Measurements from ENCODE around the gene INA. TPM values are rescaled to one million over a fixed set of nuclear protein-coding genes. Genes with fewer than 3 reads are reported as not detected.

Gene INA
- total RNA-seq, 2 donors from 2014 or later, result 0.14 to 2.0 TPM

GRCh38 chr10:103265717-103266329, 11.1 kb upstream of the INA start:
- no peaks in the 10 kb centered on the region for H3K9me3 ChIP-seq
- H3K4me3 ChIP-seq, result no peak overlapping the region
- DNase-seq (ENCODE audit: low spot score), result peak; percentile 54
- WGBS, result 26% methylated on average over 11 of the region's 11 CpGs
- no peaks in the 10 kb centered on the region for H3K27me3 ChIP-seq (replicated peaks; ENCODE audit: insufficient read depth)
- H3K4me1 ChIP-seq (replicated peaks), result no peaks in the 10 kb centered on the region
- no peak overlapping the region for H3K27ac ChIP-seq
- TF ChIP-seq POLR2A (IDR thresholded peaks at IDR 0.05), result no peak
- TF ChIP-seq CTCF (IDR thresholded peaks at IDR 0.05), result no peak
- intact Hi-C loops (cut with DNase I), result no loop called here
- no peaks in the 10 kb centered on the region for H3K36me3 ChIP-seq

DNA sequence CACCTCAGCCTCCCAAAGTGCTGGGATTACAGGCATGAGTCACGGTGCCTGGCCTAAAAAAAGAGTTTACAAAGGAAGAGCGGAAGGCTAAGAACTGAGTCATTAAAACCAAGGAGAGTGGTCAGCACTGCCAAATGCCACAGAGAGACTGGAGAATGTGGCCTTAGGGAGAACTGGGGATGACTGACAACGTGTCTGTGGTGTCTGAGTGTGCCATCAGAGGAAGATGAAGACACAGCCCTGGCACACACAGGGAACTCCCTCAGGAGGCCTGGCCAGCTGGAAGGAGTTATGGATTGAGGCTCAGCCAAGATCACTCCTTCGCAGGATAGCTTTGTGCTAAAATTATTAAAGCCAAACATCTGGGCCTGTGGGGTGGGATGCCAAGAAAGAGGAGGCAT, 3.9 kb upstream of the INA start:
- TF ChIP-seq CTCF (IDR thresholded peaks at IDR 0.05), result no peak
- TF ChIP-seq POLR2AphosphoS5 (IDR thresholded peaks at IDR 0.05), result no peak
- no peak for TF ChIP-seq POLR2A (IDR thresholded peaks at IDR 0.05)
- intact Hi-C loops (cut with DNase I), result no loop called here
- WGBS, result 19% methylated on average over 4 of the region's 4 CpGs
- no peak for DNase-seq (ENCODE audit: low spot score)
- no peak overlapping the region for H3K4me3 ChIP-seq
- H3K36me3 ChIP-seq, result no peaks in the 10 kb centered on the region
- H3K4me1 ChIP-seq (replicated peaks), result no peaks in the 10 kb centered on the region
- no peaks in the 10 kb centered on the region for H3K9me3 ChIP-seq
- H3K27ac ChIP-seq, result no peak overlapping the region
- H3K27me3 ChIP-seq (replicated peaks; ENCODE audit: insufficient read depth), result peaks cover 14% of the 10 kb centered on the region

- DNase-seq (ENCODE audit: low spot score), result no peak
- 11% methylated on average over 21 of the region's 21 CpGs for WGBS
- intact Hi-C loops (cut with DNase I), result no loop called here
- Histone ChIP-seq H3K36me3 (no peaks in the 10 kb centered on the region), H3K27ac (no peak overlapping the region), H3K9me3 (no peaks in the 10 kb centered on the region), H3K4me3 (no peak overlapping the region), H3K27me3 (replicated peaks; ENCODE audit: insufficient read depth) (peaks cover 16% of the 10 kb centered on the region), H3K4me1 (replicated peaks) (no peaks in the 10 kb centered on the region)
- TF ChIP-seq CTCF (IDR thresholded peaks at IDR 0.05), result no peak
- no peak for TF ChIP-seq POLR2A (IDR thresholded peaks at IDR 0.05)
- no peak for TF ChIP-seq POLR2AphosphoS5 (IDR thresholded peaks at IDR 0.05)
Observed at GRCh38 chr10:103276251-103276895, 565 bp upstream of the INA start.

DNA sequence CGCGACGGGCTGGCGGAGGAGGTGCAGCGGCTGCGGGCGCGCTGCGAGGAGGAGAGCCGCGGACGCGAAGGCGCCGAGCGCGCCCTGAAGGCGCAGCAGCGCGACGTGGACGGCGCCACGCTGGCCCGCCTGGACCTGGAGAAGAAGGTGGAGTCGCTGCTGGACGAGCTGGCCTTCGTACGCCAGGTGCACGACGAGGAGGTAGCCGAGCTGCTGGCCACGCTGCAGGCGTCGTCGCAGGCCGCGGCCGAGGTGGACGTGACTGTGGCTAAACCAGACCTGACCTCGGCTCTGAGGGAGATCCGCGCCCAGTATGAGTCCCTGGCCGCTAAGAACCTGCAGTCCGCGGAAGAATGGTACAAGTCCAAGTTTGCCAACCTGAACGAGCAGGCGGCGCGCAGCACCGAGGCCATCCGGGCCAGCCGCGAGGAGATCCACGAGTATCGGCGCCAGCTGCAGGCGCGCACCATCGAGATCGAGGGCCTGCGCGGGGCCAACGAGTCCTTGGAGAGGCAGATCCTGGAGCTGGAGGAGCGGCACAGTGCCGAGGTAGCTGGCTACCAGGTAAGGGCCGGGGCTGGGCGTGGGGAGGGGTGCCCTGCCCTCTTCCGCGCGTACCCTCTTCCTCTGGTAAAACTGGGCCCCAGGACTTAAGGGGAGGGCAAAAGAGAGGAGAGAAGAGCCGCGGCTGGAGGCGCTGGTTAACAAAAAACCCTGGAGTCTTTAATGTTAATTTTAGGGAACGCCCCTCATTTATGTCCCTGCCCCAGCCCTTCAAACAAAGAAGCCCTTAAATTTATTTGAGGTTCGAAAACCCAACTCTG, 987 bp downstream of the INA start:
- no peaks in the 10 kb centered on the region for H3K9me3 ChIP-seq
- TF ChIP-seq CTCF (IDR thresholded peaks at IDR 0.05), result no peak
- no peak for TF ChIP-seq POLR2AphosphoS5 (IDR thresholded peaks at IDR 0.05)
- no peak overlapping the region for H3K27ac ChIP-seq
- H3K27me3 ChIP-seq (replicated peaks; ENCODE audit: insufficient read depth), result peaks cover 16% of the 10 kb centered on the region
- 7% methylated on average over 60 of the region's 76 CpGs for WGBS
- no peaks in the 10 kb centered on the region for H3K4me1 ChIP-seq (replicated peaks)
- peak overlapping the region in 1 of 2 donors; percentile 25 for H3K4me3 ChIP-seq
- no peak for DNase-seq (ENCODE audit: low spot score)
- H3K36me3 ChIP-seq, result no peaks in the 10 kb centered on the region
- intact Hi-C loops (cut with DNase I), result no loop called here
